CD14-positive monocyte (primary cell): ENCODE data around the gene RPS14. TPM values are rescaled to one million over a fixed set of nuclear protein-coding genes. Genes with fewer than 3 reads are reported as not detected.

Experiments used
- DNase-seq, 3 donors: peaks; one replicate each; pipeline ENCODE4 v3.0.0-alpha.2; 2011 to 2022
- H2AFZ ChIP-seq: 2 replicates; pipeline ENCODE4 v1.6.0; 2012; ENCODE audit warnings: mild to moderate bottlenecking, low read depth, low read length, inconsistent platforms; ENCODE audit not compliant: insufficient read depth, poor library complexity, severe bottlenecking
- H3K27ac ChIP-seq, 2 donors: 1 replicate in 1 of 2; 2 replicates in 1 of 2; pipeline ENCODE4 v1.5.1; 2012 to 2013; ENCODE audit warnings: low read length in 2 of 2, control low read depth in 1 of 2, inconsistent platforms in 1 of 2, low read depth in 1 of 2, mild to moderate bottlenecking in 1 of 2
- H3K27me3 ChIP-seq, 2 donors: one replicate each; pipeline versions ENCODE4 v1.6.0 to v1.6.1; 2011 to 2013; ENCODE audit warnings: low read length in 2 of 2; ENCODE audit not compliant: control insufficient read depth in 2 of 2, insufficient read depth in 2 of 2
- H3K36me3 ChIP-seq, 2 donors: replicated peaks in 1 of 2; 1 replicate in 1 of 2; 2 replicates in 1 of 2; pipeline versions ENCODE4 v1.5.1 to v1.6.1; 2012 to 2013; ENCODE audit warnings: low read length in 2 of 2, control low read depth in 1 of 2, inconsistent platforms in 1 of 2, mild to moderate bottlenecking in 1 of 2; ENCODE audit not compliant: insufficient read depth in 2 of 2, control insufficient read depth in 1 of 2
- H3K4me1 ChIP-seq, 2 donors: 1 replicate in 1 of 2; 2 replicates in 1 of 2; pipeline versions ENCODE4 v1.5.1 to v1.6.1; 2012 to 2013; ENCODE audit warnings: low read length in 2 of 2, control low read depth in 1 of 2, inconsistent platforms in 1 of 2, mild to moderate bottlenecking in 1 of 2, moderate library complexity in 1 of 2; ENCODE audit not compliant: insufficient read depth in 2 of 2, control insufficient read depth in 1 of 2
- H3K4me2 ChIP-seq: replicated peaks from 2 replicates; pipeline ENCODE3; 2012; ENCODE audit warnings: low read length, moderate library complexity, mild to moderate bottlenecking; ENCODE audit not compliant: poor library complexity, severe bottlenecking; ENCODE audit errors: extremely low read depth
- H3K4me3 ChIP-seq, 3 experiments: fragments of 200-600 bp in 1 of 3; sonication (generic) in 1 of 3; replicated peaks in 1 of 3; 1 replicate in 2 of 3; 2 replicates in 1 of 3; pipeline ENCODE4 v1.5.1; 2011 to 2013; ENCODE audit warnings: low read length in 3 of 3, mild to moderate bottlenecking in 3 of 3, control low read depth in 2 of 3, low read depth in 2 of 3, inconsistent platforms in 1 of 3, moderate library complexity in 1 of 3
- H3K79me2 ChIP-seq: 2 replicates; pipeline ENCODE4 v1.6.0; 2012; ENCODE audit warnings: mild to moderate bottlenecking, control low read depth, inconsistent platforms, low read length, moderate library complexity; ENCODE audit not compliant: insufficient read depth
- H3K9ac ChIP-seq: 2 replicates; pipeline ENCODE4 v1.6.0; 2017; ENCODE audit warnings: low read length, mild to moderate bottlenecking; ENCODE audit not compliant: insufficient read depth, poor library complexity, severe bottlenecking
- H3K9me3 ChIP-seq, 2 donors: replicated peaks in 1 of 2; 1 replicate in 1 of 2; 2 replicates in 1 of 2; pipeline versions ENCODE4 v1.5.1 to v1.6.1; 2012 to 2013; ENCODE audit warnings: low read length in 2 of 2, control low read depth in 1 of 2; ENCODE audit not compliant: control insufficient read depth in 1 of 2, insufficient read depth in 1 of 2
- H4K20me1 ChIP-seq: 2 replicates; pipeline ENCODE4 v1.6.0; 2012; ENCODE audit warnings: mild to moderate bottlenecking, low read length, control low read depth, moderate library complexity; ENCODE audit not compliant: insufficient read depth
- H3K27ac Mint-ChIP-seq, 7 donors: one replicate each; pipeline ENCODE4 v1.8.0; 2020; ENCODE audit warnings: mild to moderate bottlenecking in 7 of 7, mixed read lengths in 7 of 7, moderate library complexity in 6 of 7, inconsistent platforms in 2 of 7
- H3K27me3 Mint-ChIP-seq, 3 donors: one replicate each; pipeline ENCODE4 v1.8.0; 2021 to 2022; ENCODE audit warnings: low read depth in 3 of 3, mild to moderate bottlenecking in 3 of 3, mixed read lengths in 3 of 3, moderate library complexity in 3 of 3, inconsistent platforms in 1 of 3
- H3K36me3 Mint-ChIP-seq, 2 donors: one replicate each; pipeline ENCODE4 v1.8.0; 2020; ENCODE audit warnings: mixed read lengths in 2 of 2, inconsistent platforms in 1 of 2, mild to moderate bottlenecking in 1 of 2
- H3K4me1 Mint-ChIP-seq: one replicate; pipeline ENCODE4 v1.8.0; 2020; ENCODE audit warnings: mild to moderate bottlenecking, mixed read lengths
- H3K4me3 Mint-ChIP-seq, 2 donors: one replicate each; pipeline ENCODE4 v1.8.0; 2020; ENCODE audit warnings: mild to moderate bottlenecking in 2 of 2, mixed read lengths in 2 of 2, moderate library complexity in 1 of 2
- H3K9me3 Mint-ChIP-seq, 7 donors: one replicate each; pipeline ENCODE4 v1.8.0; 2020 to 2022; ENCODE audit warnings: mixed read lengths in 7 of 7, mild to moderate bottlenecking in 6 of 7, moderate library complexity in 6 of 7, inconsistent platforms in 2 of 7
- CTCF ChIP-seq: fragments of 200-600 bp; IDR thresholded peaks from one replicate; pipeline ENCODE4 v1.8.0; 2022; ENCODE audit warnings: antibody characterized with exemption, mild to moderate bottlenecking
- WGBS: methylation state at CpG from one replicate; pipeline ENCODE4 v1.1.5; 2013; ENCODE audit warnings: missing lambda C conversion rate; ENCODE audit not compliant: insufficient coverage; 5-methylcytosine and 5-hydroxymethylcytosine counted together
- intact Hi-C, 2 donors: fragments of 100-400 bp; cut with micrococcal nuclease; formaldehyde crosslinking; loops; one replicate each; pipeline versions ENCODE4 v1.15.0 to v1.15.1; 2023
- polyA plus RNA-seq, 3 donors: library from polyadenylated mRNA; depleted of rRNA in 1 of 3; unstranded in 2 of 3; stranded (reverse) in 1 of 3; fragments of 300-500 nt in 2 of 3; fragments of >200 nt in 1 of 3; fragmentation: Illumina TruSeq in 2 of 3; gene quantifications; 1 replicate in 2 of 3; 2 replicates in 1 of 3; pipeline ENCODE4 v1.2.3, GENCODE V29; 2012 to 2021

The RPS14 gene
- polyA plus RNA-seq, 3 donors, result 2,768 to 4,675 (median 3,499) TPM

GRCh38 chr5:150401376-150402228, 47.9 kb downstream of the RPS14 start:
- no peak overlapping the region for H3K9ac ChIP-seq
- WGBS, result 75% methylated on average over 5 of the region's 11 CpGs
- no peak overlapping the region for H3K4me3 ChIP-seq
- H3K4me1 Mint-ChIP-seq, result peaks cover 9% of the 10 kb centered on the region
- H3K9me3 ChIP-seq, result no peaks in the 10 kb centered on the region
- no peak overlapping the region for H2AFZ ChIP-seq
- peak in 1 of 3 donors; percentile 15 for DNase-seq
- H3K79me2 ChIP-seq, result peaks cover 26% of the 10 kb centered on the region
- peaks cover 0 to 3% (median under 1%) of the 10 kb centered on the region in 3 donors for H3K27me3 Mint-ChIP-seq
- H3K27ac ChIP-seq, result peak overlapping the region; percentile 50 to 52
- peaks cover 80 to 88% of the 10 kb centered on the region in 2 donors for H3K36me3 ChIP-seq
- H3K9me3 Mint-ChIP-seq, result no peaks in the 10 kb centered on the region
- H3K4me1 ChIP-seq, result peaks cover 2 to 9% of the 10 kb centered on the region in 2 donors
- no peak overlapping the region for H3K4me2 ChIP-seq
- no peak for TF ChIP-seq CTCF
- no peaks in the 10 kb centered on the region for H3K27me3 ChIP-seq
- peaks cover 100% of the 10 kb centered on the region for H4K20me1 ChIP-seq
- peak overlapping the region; percentile 65 to 90 (median 85) for H3K27ac Mint-ChIP-seq
- no peak overlapping the region for H3K4me3 Mint-ChIP-seq
- peaks cover 73 to 96% of the 10 kb centered on the region in 2 donors for H3K36me3 Mint-ChIP-seq
- intact Hi-C loops, result loop anchor here in 1 of 2 donors (5.0 kb wide), 1 partner anchor 41 kb away; no protein-coding TSS in a partner anchor

- WGBS, result 0% methylated on average over 1 of the region's 3 CpGs
- Histone ChIP-seq H3K79me2 (peaks cover 21% of the 10 kb centered on the region), H3K4me1 (peaks cover 0 to 4% of the 10 kb centered on the region in 2 donors), H3K4me3 (no peak overlapping the region), H3K27me3 (no peaks in the 10 kb centered on the region), H3K27ac (peak overlapping the region; percentile 50 to 52), H4K20me1 (peaks cover 100% of the 10 kb centered on the region), H3K9me3 (no peaks in the 10 kb centered on the region), H3K4me2 (no peak overlapping the region), H2AFZ (no peak overlapping the region), H3K9ac (no peak overlapping the region), H3K36me3 (peaks cover 79 to 88% of the 10 kb centered on the region in 2 donors)
- intact Hi-C loops, result loop anchor here in 1 of 2 donors (5.0 kb wide), 1 partner anchor 41 kb away; no protein-coding TSS in a partner anchor
- peaks cover 73 to 96% of the 10 kb centered on the region in 2 donors for H3K36me3 Mint-ChIP-seq
- peak in 1 of 3 donors; percentile 20 for DNase-seq
- no peak for TF ChIP-seq CTCF
- H3K4me3 Mint-ChIP-seq, result no peak overlapping the region
- peak overlapping the region; percentile 28 to 90 (median 84) for H3K27ac Mint-ChIP-seq
- peaks cover 0 to 3% (median 2%) of the 10 kb centered on the region in 3 donors for H3K27me3 Mint-ChIP-seq
- H3K9me3 Mint-ChIP-seq, result no peaks in the 10 kb centered on the region
- peaks cover 8% of the 10 kb centered on the region for H3K4me1 Mint-ChIP-seq
Observed at GRCh38 chr5:150401076-150401375, 48.5 kb downstream of the RPS14 start.
